SK-N-SH (cell line): ENCODE data around the gene STRA8.

Experiments
- CTCF ChIP-seq: fragments of 200-600 bp; sonication (generic); IDR thresholded peaks from 2 replicates; pipeline ENCODE4 v1.6.1; 2017; ENCODE audit warnings: antibody characterized with exemption, mild to moderate bottlenecking, moderate library complexity
- FOSL2 ChIP-seq: IDR thresholded peaks from 2 replicates; pipeline ENCODE4 v1.4.0; 2012; ENCODE audit warnings: low read depth, mild to moderate bottlenecking, moderate library complexity, borderline replicate concordance
- FOXJ3 ChIP-seq: sonication (generic); formaldehyde crosslinking; IDR thresholded peaks from 2 replicates; pipeline ENCODE4 v1.5.1; 2020; ENCODE audit warnings: mild to moderate bottlenecking, missing genetic modification reagents
- FOXM1 ChIP-seq: IDR thresholded peaks from 2 replicates; pipeline ENCODE4 v1.4.0; 2012; ENCODE audit warnings: low read depth, mild to moderate bottlenecking
- MAX ChIP-seq: IDR thresholded peaks from 2 replicates; pipeline ENCODE4 v1.4.0; 2012; ENCODE audit warnings: low read depth
- MXI1 ChIP-seq: IDR thresholded peaks from 2 replicates; pipeline ENCODE4 v1.6.1; 2012; ENCODE audit warnings: mild to moderate bottlenecking, low read depth, low read length, improper control_type of control experiment
- RAD21 ChIP-seq: IDR thresholded peaks from 2 replicates; pipeline ENCODE4 v1.6.1; 2012; ENCODE audit warnings: mild to moderate bottlenecking, low read length
- REST ChIP-seq: IDR thresholded peaks from 2 replicates; pipeline ENCODE4 v1.6.1; 2012; ENCODE audit warnings: mild to moderate bottlenecking, low read depth, low read length, moderate library complexity
- RXRA ChIP-seq: IDR thresholded peaks from 2 replicates; pipeline ENCODE4 v1.4.0; 2012; ENCODE audit warnings: low read depth, mild to moderate bottlenecking, borderline replicate concordance
- TCF12 ChIP-seq: IDR thresholded peaks from 2 replicates; pipeline ENCODE4 v1.4.0; 2012
- TEAD4 ChIP-seq: IDR thresholded peaks from 2 replicates; pipeline ENCODE4 v1.4.0; 2012; ENCODE audit warnings: mild to moderate bottlenecking, borderline replicate concordance; ENCODE audit not compliant: insufficient read depth
- USF1 ChIP-seq: IDR thresholded peaks from 2 replicates; pipeline ENCODE4 v1.4.0; 2012; ENCODE audit warnings: low read depth, borderline replicate concordance

GRCh38 chr7:135217645-135218509 lies 15.8 kb upstream of the STRA8 start:
- no peak for TF ChIP-seq RAD21
- no peak for TF ChIP-seq CTCF
- no peak for TF ChIP-seq FOXJ3 (CRISPR knock-in tag)
- TF ChIP-seq REST = no peak
- TF ChIP-seq FOSL2 = no peak
- no peak for TF ChIP-seq TCF12
- no peak for TF ChIP-seq MXI1
- no peak for TF ChIP-seq RXRA
- TF ChIP-seq TEAD4 = no peak
- no peak for TF ChIP-seq USF1
- no peak for TF ChIP-seq FOXM1
- TF ChIP-seq MAX = no peak
